HAP-1 (cell line): ENCODE data around the gene HOXB9.

ENCODE experiments used
- DNase-seq, 2 experiments: peaks; one replicate each; pipeline ENCODE4 v3.0.0-alpha.2; 2016 to 2020; ENCODE audit warnings: low spot score in 2 of 2
- H3K27me3 ChIP-seq: fragments of 250-450 bp; sonication (Bioruptor Pico); 2 replicates; pipeline ENCODE4 v1.5.1; 2020; ENCODE audit warnings: low read depth, mild to moderate bottlenecking, moderate library complexity
- H3K36me3 ChIP-seq: fragments of 250-450 bp; sonication (Bioruptor Pico); replicated peaks from 2 replicates; pipeline ENCODE4 v1.5.1; 2020; ENCODE audit warnings: mild to moderate bottlenecking
- H3K4me1 ChIP-seq: fragments of 250-450 bp; sonication (Bioruptor Pico); 2 replicates; pipeline ENCODE4 v1.5.1; 2020; ENCODE audit warnings: mild to moderate bottlenecking
- H3K4me3 ChIP-seq: fragments of 250-450 bp; sonication (Bioruptor Pico); 2 replicates; pipeline ENCODE4 v1.5.1; 2020; ENCODE audit warnings: mild to moderate bottlenecking, moderate library complexity
- H3K9me3 ChIP-seq: fragments of 250-450 bp; sonication (Bioruptor Pico); 2 replicates; pipeline ENCODE4 v1.5.1; 2020; ENCODE audit warnings: mild to moderate bottlenecking, moderate library complexity
- in situ Hi-C: fragments of 300-500 bp; cut with MboI; formaldehyde crosslinking; loops from 3 replicates; pipeline ENCODE4 v1.14.3; 2020; ENCODE audit warnings: low sequenced_read_pairs, inconsistent platforms, mixed read lengths

HOXB9 gene

GRCh38 chr17:48624118-48624517, 2.0 kb downstream of the HOXB9 start:
- H3K9me3 ChIP-seq = no peaks in the 10 kb centered on the region
- in situ Hi-C loops = loop anchor here (5.0 kb wide), 1 partner anchor 597 kb away; no protein-coding TSS in a partner anchor
- DNase-seq = no peak
- no peaks in the 10 kb centered on the region for H3K36me3 ChIP-seq
- H3K4me1 ChIP-seq = no peaks in the 10 kb centered on the region
- no peak overlapping the region for H3K4me3 ChIP-seq
- H3K27me3 ChIP-seq = peaks cover 89% of the 10 kb centered on the region

- Histone ChIP-seq H3K4me3 (no peak overlapping the region), H3K27me3 (peaks cover 89% of the 10 kb centered on the region), H3K4me1 (no peaks in the 10 kb centered on the region; the same call in 1 of the 2 replicates), H3K9me3 (no peaks in the 10 kb centered on the region), H3K36me3 (no peaks in the 10 kb centered on the region)
- no peak for DNase-seq
- in situ Hi-C loops = loop anchor here (5.0 kb wide), 1 partner anchor 596 kb away; no protein-coding TSS in a partner anchor
Observed at GRCh38 chr17:48623583-48623982, 2.6 kb downstream of the HOXB9 start.

GRCh38 chr17:48622857-48623256, 3.3 kb downstream of the HOXB9 start:
- in situ Hi-C loops = loop anchor here (5.0 kb wide), 1 partner anchor 596 kb away; no protein-coding TSS in a partner anchor
- no peaks in the 10 kb centered on the region; the same call in 1 of the 2 replicates for H3K4me1 ChIP-seq
- H3K27me3 ChIP-seq = peaks cover 88% of the 10 kb centered on the region

GRCh38 chr17:48621410-48622392, 4.5 kb downstream of the HOXB9 start:
- no peaks in the 10 kb centered on the region; the same call in 1 of the 2 replicates for H3K4me1 ChIP-seq
- H3K27me3 ChIP-seq = peaks cover 88% of the 10 kb centered on the region
- in situ Hi-C loops = loop anchor here (5.0 kb wide), 1 partner anchor 594 kb away; no protein-coding TSS in a partner anchor
- no peaks in the 10 kb centered on the region for H3K36me3 ChIP-seq
- DNase-seq = no peak
- H3K9me3 ChIP-seq = no peaks in the 10 kb centered on the region
- H3K4me3 ChIP-seq = no peak overlapping the region

More at GRCh38 chr17:48622857-48623256, 3.3 kb downstream of the HOXB9 start:
- no peak for DNase-seq
- H3K36me3 ChIP-seq = no peaks in the 10 kb centered on the region
- H3K9me3 ChIP-seq = no peaks in the 10 kb centered on the region
- H3K4me3 ChIP-seq = no peak overlapping the region

GRCh38 chr17:48620461-48621139, 5.6 kb downstream of the HOXB9 start:
- no peaks in the 10 kb centered on the region; the same call in 1 of the 2 replicates for H3K4me1 ChIP-seq
- no peaks in the 10 kb centered on the region for H3K36me3 ChIP-seq
- no peaks in the 10 kb centered on the region for H3K9me3 ChIP-seq
- no peak overlapping the region for H3K4me3 ChIP-seq
- peaks cover 92% of the 10 kb centered on the region for H3K27me3 ChIP-seq
- in situ Hi-C loops = loop anchor here (5.0 kb wide), 1 partner anchor 593 kb away; no protein-coding TSS in a partner anchor
- DNase-seq = no peak

GRCh38 chr17:48619826-48620449, 6.2 kb downstream of the HOXB9 start:
- Histone ChIP-seq H3K4me1 (no peaks in the 10 kb centered on the region; the same call in 1 of the 2 replicates), H3K9me3 (no peaks in the 10 kb centered on the region), H3K36me3 (no peaks in the 10 kb centered on the region), H3K27me3 (peaks cover 92% of the 10 kb centered on the region), H3K4me3 (no peak overlapping the region)
- in situ Hi-C loops = loop anchor here (5.0 kb wide), 1 partner anchor 593 kb away; no protein-coding TSS in a partner anchor
- no peak for DNase-seq

GRCh38 chr17:48618256-48618896, 7.8 kb downstream of the HOXB9 start:
- Histone ChIP-seq H3K9me3 (no peaks in the 10 kb centered on the region), H3K4me3 (peak overlapping the region; percentile 15), H3K36me3 (no peaks in the 10 kb centered on the region), H3K4me1 (no peaks in the 10 kb centered on the region; the same call in 1 of the 2 replicates), H3K27me3 (peaks cover 89% of the 10 kb centered on the region)
- in situ Hi-C loops = no loop called here
- peak; percentile 84 to 90 for DNase-seq

- Histone ChIP-seq H3K27me3 (peaks cover 82% of the 10 kb centered on the region), H3K4me1 (no peaks in the 10 kb centered on the region; the same call in 1 of the 2 replicates), H3K9me3 (no peaks in the 10 kb centered on the region), H3K36me3 (no peaks in the 10 kb centered on the region), H3K4me3 (no peak overlapping the region)
- in situ Hi-C loops = no loop called here
- DNase-seq = no peak
Observed at GRCh38 chr17:48617471-48618255, 8.5 kb downstream of the HOXB9 start.

- Histone ChIP-seq H3K9me3 (no peaks in the 10 kb centered on the region), H3K27me3 (peaks cover 74% of the 10 kb centered on the region), H3K4me1 (peaks cover under 1% of the 10 kb centered on the region; the same call in 1 of the 2 replicates), H3K36me3 (no peaks in the 10 kb centered on the region), H3K4me3 (no peak overlapping the region)
- no peak for DNase-seq
- in situ Hi-C loops = no loop called here
Observed at GRCh38 chr17:48616717-48617470, 9.3 kb downstream of the HOXB9 start.

GRCh38 chr17:48615963-48616716, 10.0 kb downstream of the HOXB9 start:
- no peak for DNase-seq
- H3K36me3 ChIP-seq = no peaks in the 10 kb centered on the region
- H3K4me3 ChIP-seq = no peak overlapping the region
- H3K27me3 ChIP-seq = peaks cover 68% of the 10 kb centered on the region
- H3K4me1 ChIP-seq = peaks cover 2% of the 10 kb centered on the region; the same call in 1 of the 2 replicates
- in situ Hi-C loops = no loop called here
- H3K9me3 ChIP-seq = no peaks in the 10 kb centered on the region
